H9 (cell line): ENCODE results near the gene PRSS3. TPM values are rescaled to one million over a fixed set of nuclear protein-coding genes. Genes with fewer than 3 reads are reported as not detected.

Source experiments
- DNase-seq: peaks from one replicate; pipeline ENCODE4 v3.0.0-alpha.2; 2017
- H2AFZ ChIP-seq: one replicate; pipeline ENCODE4 v1.6.1; 2013; ENCODE audit warnings: mild to moderate bottlenecking, low read length, control low read depth, moderate library complexity
- H2AK5ac ChIP-seq: 2 replicates; pipeline ENCODE4 v1.6.1; 2013; ENCODE audit warnings: low read length, control low read depth, mixed read lengths; ENCODE audit not compliant: insufficient read length
- H2BK120ac ChIP-seq: one replicate; pipeline ENCODE4 v1.6.1; 2013; ENCODE audit warnings: low read depth, mild to moderate bottlenecking, low read length, control low read depth, inconsistent platforms; ENCODE audit not compliant: poor library complexity, severe bottlenecking
- H2BK12ac ChIP-seq: 2 replicates; pipeline ENCODE4 v1.6.1; 2013; ENCODE audit warnings: low read length, control low read depth, mixed read lengths, low read depth; ENCODE audit not compliant: insufficient read length
- H2BK15ac ChIP-seq: 2 replicates; pipeline ENCODE4 v1.6.1; 2013; ENCODE audit warnings: low read depth, low read length, control low read depth
- H2BK20ac ChIP-seq: one replicate; pipeline ENCODE4 v1.6.1; 2013; ENCODE audit warnings: low read depth, mild to moderate bottlenecking, low read length, control low read depth, inconsistent platforms; ENCODE audit not compliant: poor library complexity, severe bottlenecking
- H2BK5ac ChIP-seq: 2 replicates; pipeline ENCODE4 v1.6.1; 2013; ENCODE audit warnings: low read length, control low read depth, mixed read lengths; ENCODE audit not compliant: insufficient read length
- H3K14ac ChIP-seq: 2 replicates; pipeline ENCODE4 v1.6.1; 2013; ENCODE audit warnings: low read length, control low read depth; ENCODE audit not compliant: insufficient read depth
- H3K18ac ChIP-seq: 2 replicates; pipeline ENCODE4 v1.6.1; 2013; ENCODE audit warnings: low read depth, mild to moderate bottlenecking, mixed read lengths, low read length, control low read depth; ENCODE audit not compliant: insufficient read length
- H3K23ac ChIP-seq: 2 replicates; pipeline ENCODE4 v1.6.1; 2013; ENCODE audit warnings: low read length, control low read depth, mixed read lengths, low read depth; ENCODE audit not compliant: insufficient read length
- H3K23me2 ChIP-seq: 2 replicates; pipeline ENCODE4 v1.6.1; 2013; ENCODE audit warnings: low read depth, mild to moderate bottlenecking, mixed read lengths, low read length, control low read depth; ENCODE audit not compliant: insufficient read length, poor library complexity, severe bottlenecking
- H3K27ac ChIP-seq: 2 replicates; pipeline ENCODE4 v1.5.1; 2013; ENCODE audit warnings: low read length, control low read depth, mixed read lengths, low read depth; ENCODE audit not compliant: insufficient read length
- H3K27me3 ChIP-seq: 2 replicates; pipeline ENCODE4 v1.6.1; 2013; ENCODE audit warnings: low read length, control low read depth, inconsistent platforms; ENCODE audit not compliant: insufficient read depth
- H3K4ac ChIP-seq: 2 replicates; pipeline ENCODE4 v1.6.1; 2013; ENCODE audit warnings: low read depth, mild to moderate bottlenecking, control low read depth, inconsistent platforms, low read length, moderate library complexity
- H3K4me1 ChIP-seq: 2 replicates; pipeline ENCODE4 v1.6.1; 2013; ENCODE audit warnings: low read length, control low read depth, inconsistent platforms; ENCODE audit not compliant: insufficient read depth
- H3K4me2 ChIP-seq: 2 replicates; pipeline ENCODE4 v1.6.1; 2013; ENCODE audit warnings: low read length, control low read depth, mixed read lengths; ENCODE audit not compliant: insufficient read length, insufficient read depth
- H3K56ac ChIP-seq: 2 replicates; pipeline ENCODE4 v1.6.1; 2013; ENCODE audit warnings: low read depth, mild to moderate bottlenecking, mixed read lengths, low read length, control low read depth; ENCODE audit not compliant: insufficient read length
- H3K79me1 ChIP-seq: 2 replicates; pipeline ENCODE4 v1.6.1; 2013; ENCODE audit warnings: low read depth, mild to moderate bottlenecking, moderate library complexity, low read length, control low read depth, inconsistent platforms; ENCODE audit not compliant: insufficient read depth, poor library complexity, severe bottlenecking
- H3K79me2 ChIP-seq: 2 replicates; pipeline ENCODE4 v1.6.1; 2013; ENCODE audit warnings: low read length, control low read depth, inconsistent platforms; ENCODE audit not compliant: insufficient read depth
- H3K9ac ChIP-seq: 2 replicates; pipeline ENCODE4 v1.6.1; 2013; ENCODE audit warnings: low read length, control low read depth, mixed read lengths; ENCODE audit not compliant: insufficient read length; ENCODE audit errors: extremely low read depth
- H3K9me3 ChIP-seq: one replicate; pipeline ENCODE4 v1.6.1; 2013; ENCODE audit warnings: low read depth, low read length, inconsistent platforms; ENCODE audit not compliant: control insufficient read depth
- H3T11ph ChIP-seq: one replicate; pipeline ENCODE4 v1.6.1; 2013; ENCODE audit warnings: mild to moderate bottlenecking, low read length, control low read depth, inconsistent platforms
- H4K20me1 ChIP-seq: one replicate; pipeline ENCODE4 v1.6.1; 2013; ENCODE audit not compliant: control insufficient read depth, insufficient read length, insufficient read depth
- H4K5ac ChIP-seq: 2 replicates; pipeline ENCODE4 v1.6.1; 2013; ENCODE audit warnings: low read depth, mild to moderate bottlenecking, mixed read lengths, low read length, control low read depth; ENCODE audit not compliant: insufficient read length
- H4K8ac ChIP-seq: replicated peaks from 2 replicates; pipeline ENCODE4 v1.6.1; 2013; ENCODE audit warnings: low read length, control low read depth, mixed read lengths, low read depth; ENCODE audit not compliant: insufficient read length
- H4K91ac ChIP-seq: 2 replicates; pipeline ENCODE4 v1.6.1; 2013; ENCODE audit warnings: low read depth, mild to moderate bottlenecking, moderate library complexity, mixed read lengths, low read length, control low read depth; ENCODE audit not compliant: insufficient read length
- H3K27ac Mint-ChIP-seq, 3 experiments: 2 replicates in 2 of 3; 3 replicates in 1 of 3; pipeline ENCODE4 v1.8.0; 2020 to 2021; ENCODE audit warnings: mixed read lengths in 3 of 3, mild to moderate bottlenecking in 1 of 3, moderate library complexity in 1 of 3
- H3K27me3 Mint-ChIP-seq: 2 replicates; pipeline ENCODE4 v1.8.0; 2021; ENCODE audit warnings: low read depth, mild to moderate bottlenecking, moderate library complexity, mixed read lengths
- H3K36me3 Mint-ChIP-seq, 3 experiments: 2 replicates in 2 of 3; 3 replicates in 1 of 3; pipeline ENCODE4 v1.8.0; 2020 to 2021; ENCODE audit warnings: low read depth in 3 of 3, mixed read lengths in 3 of 3; ENCODE audit not compliant: insufficient read depth in 1 of 3
- H3K4me1 Mint-ChIP-seq, 2 experiments: 2 replicates each; pipeline ENCODE4 v1.8.0; 2020; ENCODE audit warnings: mixed read lengths in 2 of 2
- H3K4me3 Mint-ChIP-seq, 2 experiments: 2 replicates in 1 of 2; 3 replicates in 1 of 2; pipeline ENCODE4 v1.8.0; 2020 to 2021; ENCODE audit warnings: mild to moderate bottlenecking in 2 of 2, mixed read lengths in 2 of 2, moderate library complexity in 1 of 2
- H3K9me3 Mint-ChIP-seq, 2 experiments: 2 replicates in 1 of 2; 3 replicates in 1 of 2; pipeline ENCODE4 v1.8.0; 2020; ENCODE audit warnings: mild to moderate bottlenecking in 2 of 2, mixed read lengths in 2 of 2, moderate library complexity in 1 of 2
- WGBS: extraction: QIAGEN DNeasy Blood & Tissue Kit; methylation state at CpG from one replicate; pipeline ENCODE4 v1.1.7; 2013; ENCODE audit warnings: missing lambda C conversion rate, low lambda C conversion rate, mixed read lengths; ENCODE audit not compliant: insufficient read length; ENCODE audit errors: extremely low coverage; 5-methylcytosine and 5-hydroxymethylcytosine counted together
- total RNA-seq: library from RNA; stranded (reverse); gene quantifications from 2 replicates; pipeline ENCODE4 v1.2.1, GENCODE V29; 2021
- TF ChIP-seq, protein P1 (sequence below): fragments of 200-600 bp; sonication (generic); conservative IDR thresholded peaks from 3 replicates; pipeline ENCODE4 v1.8.0; 2021; ENCODE audit warnings: antibody characterized with exemption, mild to moderate bottlenecking

PRSS3 gene
- total RNA-seq, 1 experiment from 2014 or later = not detected

DNA sequence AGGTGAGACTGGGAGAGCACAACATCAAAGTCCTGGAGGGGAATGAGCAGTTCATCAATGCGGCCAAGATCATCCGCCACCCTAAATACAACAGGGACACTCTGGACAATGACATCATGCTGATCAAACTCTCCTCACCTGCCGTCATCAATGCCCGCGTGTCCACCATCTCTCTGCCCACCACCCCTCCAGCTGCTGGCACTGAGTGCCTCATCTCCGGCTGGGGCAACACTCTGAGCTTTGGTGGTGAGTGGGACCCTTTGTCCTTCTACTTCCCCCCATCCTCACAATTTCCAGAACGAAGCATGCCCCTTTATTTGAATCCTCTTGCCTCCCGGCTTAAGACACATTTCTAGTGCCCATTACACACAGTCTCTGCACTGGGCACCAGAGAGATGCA lies 2.5 kb downstream of the PRSS3 start:
- peaks cover 0 to 6% of the 10 kb centered on the region in 2 experiments; a peak in 2 of 5 replicates for H3K9me3 Mint-ChIP-seq
- WGBS = no CpG with 5 or more reads among the region's 8 CpGs

More for the DNA sequence above, 2.5 kb downstream of the PRSS3 start:
- Histone ChIP-seq H3K14ac (no peak overlapping the region), H2BK20ac (no peak overlapping the region), H3K79me1 (no peaks in the 10 kb centered on the region), H3K18ac (no peak overlapping the region), H3K23me2 (no peaks in the 10 kb centered on the region), H3K4ac (no peak overlapping the region), H3K9me3 (no peaks in the 10 kb centered on the region), H3T11ph (no peak overlapping the region), H3K4me1 (no peaks in the 10 kb centered on the region; the same call in 1 of the 2 replicates), H2BK120ac (no peak overlapping the region), H3K9ac (no peak overlapping the region), H2AK5ac (no peak overlapping the region), H4K8ac (no peak overlapping the region), H3K79me2 (no peaks in the 10 kb centered on the region), H4K20me1 (no peaks in the 10 kb centered on the region), H3K27ac (no peak overlapping the region), H2BK15ac (no peak overlapping the region), H2BK12ac (no peak overlapping the region), H3K56ac (no peak overlapping the region), H4K91ac (no peak overlapping the region), H4K5ac (no peak overlapping the region), H2AFZ (no peak overlapping the region), H2BK5ac (no peak overlapping the region), H3K4me2 (no peak overlapping the region), H3K23ac (no peak overlapping the region), H3K27me3 (no peaks in the 10 kb centered on the region)
- TF ChIP-seq, protein P1, sequence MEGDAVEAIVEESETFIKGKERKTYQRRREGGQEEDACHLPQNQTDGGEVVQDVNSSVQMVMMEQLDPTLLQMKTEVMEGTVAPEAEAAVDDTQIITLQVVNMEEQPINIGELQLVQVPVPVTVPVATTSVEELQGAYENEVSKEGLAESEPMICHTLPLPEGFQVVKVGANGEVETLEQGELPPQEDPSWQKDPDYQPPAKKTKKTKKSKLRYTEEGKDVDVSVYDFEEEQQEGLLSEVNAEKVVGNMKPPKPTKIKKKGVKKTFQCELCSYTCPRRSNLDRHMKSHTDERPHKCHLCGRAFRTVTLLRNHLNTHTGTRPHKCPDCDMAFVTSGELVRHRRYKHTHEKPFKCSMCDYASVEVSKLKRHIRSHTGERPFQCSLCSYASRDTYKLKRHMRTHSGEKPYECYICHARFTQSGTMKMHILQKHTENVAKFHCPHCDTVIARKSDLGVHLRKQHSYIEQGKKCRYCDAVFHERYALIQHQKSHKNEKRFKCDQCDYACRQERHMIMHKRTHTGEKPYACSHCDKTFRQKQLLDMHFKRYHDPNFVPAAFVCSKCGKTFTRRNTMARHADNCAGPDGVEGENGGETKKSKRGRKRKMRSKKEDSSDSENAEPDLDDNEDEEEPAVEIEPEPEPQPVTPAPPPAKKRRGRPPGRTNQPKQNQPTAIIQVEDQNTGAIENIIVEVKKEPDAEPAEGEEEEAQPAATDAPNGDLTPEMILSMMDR = no peak
- Mint-ChIP-seq H3K36me3 (peaks cover 0 to 8% (median 3%) of the 10 kb centered on the region in 3 experiments; a peak in 1 of 7 replicates), H3K4me1 (peaks cover 20% of the 10 kb centered on the region in 2 experiments), H3K27ac (no peak overlapping the region), H3K27me3 (peaks cover 19% of the 10 kb centered on the region), H3K4me3 (no peak overlapping the region)
- no peak for DNase-seq
